Endothelial cell of umbilical vein (primary cell): ENCODE measurements around the gene VPS13A. TPM values are rescaled to one million over a fixed set of nuclear protein-coding genes. Genes with fewer than 3 reads are reported as not detected.

Experiments used
- BruUV-seq: library from RNA; stranded (reverse); fragments of 400-500 nt; replicated peaks from 2 replicates; lab custom pipeline; 2021; lab: Mats Ljungman, UMichigan
- CTCF ChIA-PET: fragments of 300-600, 350-600 bp; sonication (Branson Sonifier 250); formaldehyde crosslinking; loops from one replicate; lab custom pipeline; 2021; ENCODE audit warnings: antibody characterized with exemption, inconsistent platforms; lab: Charles Lee
- POLR2A ChIA-PET: fragments of 300-600, 350-600 bp; sonication (Branson Sonifier 250); formaldehyde crosslinking; loops from one replicate; lab custom pipeline; 2021; ENCODE audit warnings: antibody characterized with exemption, inconsistent platforms; lab: Charles Lee
- DNase-seq: peaks from one replicate; pipeline ENCODE4 v3.0.0-alpha.2; 2011; ENCODE audit warnings: low read depth, low spot score
- FAIRE-seq: peaks from 2 replicates; lab custom pipeline; 2011; peaks lifted over from hg19 to GRCh38; lab: Jason Lieb, UNC
- H2AFZ ChIP-seq: 2 replicates; pipeline ENCODE4 v1.6.0; 2012; ENCODE audit warnings: low read depth, low read length, control low read depth, inconsistent platforms
- H3K27ac ChIP-seq: 2 replicates; pipeline ENCODE4 v1.5.1; 2011; ENCODE audit warnings: low read depth, mild to moderate bottlenecking, control low read depth, low read length, moderate library complexity; ENCODE audit not compliant: insufficient read depth
- H3K27me3 ChIP-seq, 2 experiments: 2 replicates each; pipeline versions ENCODE4 v1.6.0 to v1.6.1; 2011; ENCODE audit warnings: low read length in 2 of 2, mixed read lengths in 1 of 2; ENCODE audit not compliant: control insufficient read depth in 2 of 2, insufficient read depth in 2 of 2
- H3K36me3 ChIP-seq, 2 experiments: 2 replicates in 1 of 2; 3 replicates in 1 of 2; pipeline ENCODE4 v1.5.1; 2011; ENCODE audit warnings: low read length in 2 of 2, mild to moderate bottlenecking in 1 of 2, moderate library complexity in 1 of 2; ENCODE audit not compliant: control insufficient read depth in 2 of 2, insufficient read depth in 2 of 2; ENCODE audit errors: extremely low read depth in 1 of 2
- H3K4me1 ChIP-seq: 3 replicates; pipeline ENCODE4 v1.5.1; 2011; ENCODE audit warnings: mild to moderate bottlenecking, low read length; ENCODE audit not compliant: control insufficient read depth, insufficient read depth; ENCODE audit errors: extremely low read depth
- H3K4me2 ChIP-seq: 2 replicates; pipeline ENCODE4 v1.6.1; 2011; ENCODE audit warnings: low read length, control low read depth, mixed read lengths; ENCODE audit not compliant: insufficient read depth
- H3K4me3 ChIP-seq, 3 experiments: fragments of 200-600 bp in 1 of 3; sonication (generic), shearing (Covaris generic) in 1 of 3; replicated peaks in 1 of 3; 2 replicates each; pipeline ENCODE4 v1.5.1; 2011 to 2016; ENCODE audit warnings: control low read depth in 3 of 3, low read length in 3 of 3, mild to moderate bottlenecking in 2 of 3, inconsistent platforms in 1 of 3, low read depth in 1 of 3, moderate library complexity in 1 of 3; ENCODE audit not compliant: insufficient read depth in 1 of 3
- H3K79me2 ChIP-seq: 2 replicates; pipeline ENCODE4 v1.6.0; 2012; ENCODE audit warnings: low read length, inconsistent platforms; ENCODE audit not compliant: control insufficient read depth, insufficient read depth
- H3K9ac ChIP-seq: replicated peaks from 2 replicates; pipeline ENCODE3; 2011; ENCODE audit warnings: low read length, control low read depth; ENCODE audit not compliant: insufficient read depth; ENCODE audit errors: extremely low read depth
- H3K9me1 ChIP-seq: replicated peaks from 3 replicates; pipeline ENCODE4 v1.6.0; 2011; ENCODE audit warnings: mild to moderate bottlenecking, low read length; ENCODE audit not compliant: control insufficient read depth, insufficient read depth; ENCODE audit errors: extremely low read depth
- H3K9me3 ChIP-seq: replicated peaks from 2 replicates; pipeline ENCODE4 v1.5.1; 2012; ENCODE audit warnings: low read length, inconsistent platforms; ENCODE audit not compliant: control insufficient read depth, insufficient read depth
- H4K20me1 ChIP-seq: replicated peaks from 2 replicates; pipeline ENCODE3; 2011; ENCODE audit warnings: mild to moderate bottlenecking, low read length; ENCODE audit not compliant: control insufficient read depth, insufficient read depth; ENCODE audit errors: extremely low read depth
- CTCF ChIP-seq, 2 donors: IDR thresholded peaks; 1 replicate in 1 of 2; 2 replicates in 1 of 2; pipeline ENCODE4 v1.5.1; 2011; ENCODE audit warnings: low read length in 2 of 2, mild to moderate bottlenecking in 2 of 2, moderate library complexity in 2 of 2, control low read depth in 1 of 2, inconsistent platforms in 1 of 2, low read depth in 1 of 2; ENCODE audit not compliant: insufficient read depth in 1 of 2; ENCODE audit errors: extremely low read depth in 1 of 2
- EZH2 ChIP-seq: IDR thresholded peaks from 2 replicates; pipeline ENCODE4 v1.6.1; 2012; ENCODE audit warnings: borderline replicate concordance, low read depth, mild to moderate bottlenecking, moderate library complexity, low read length, inconsistent platforms; ENCODE audit not compliant: severe bottlenecking
- FOS ChIP-seq: IDR thresholded peaks from 2 replicates; pipeline ENCODE4 v1.6.1; 2011; ENCODE audit warnings: mild to moderate bottlenecking, low read length, moderate library complexity, borderline replicate concordance; ENCODE audit not compliant: insufficient read depth
- GATA2 ChIP-seq: IDR thresholded peaks from 2 replicates; pipeline ENCODE4 v1.7.0; 2011; ENCODE audit warnings: low read depth, mild to moderate bottlenecking, moderate library complexity, mixed read lengths, low read length; ENCODE audit not compliant: insufficient read length, insufficient read depth
- JUN ChIP-seq: IDR thresholded peaks from 2 replicates; pipeline ENCODE4 v1.6.1; 2011; ENCODE audit warnings: borderline replicate concordance, low read depth; ENCODE audit not compliant: insufficient read length, insufficient read depth
- MAX ChIP-seq: IDR thresholded peaks from 2 replicates; pipeline ENCODE4 v1.6.1; 2011; ENCODE audit not compliant: insufficient read depth, insufficient read length
- MYC ChIP-seq: IDR thresholded peaks from one replicate; pipeline ENCODE4 v1.6.1; 2011; ENCODE audit warnings: mild to moderate bottlenecking, low read depth, low read length
- POLR2A ChIP-seq: IDR thresholded peaks from 2 replicates; pipeline ENCODE4 v1.6.1; 2012; ENCODE audit warnings: low read depth, mild to moderate bottlenecking, control low read depth, low read length
- POLR2AphosphoS5 ChIP-seq: IDR thresholded peaks from 2 replicates; pipeline ENCODE4 v1.6.1; 2012; ENCODE audit warnings: low read depth, mild to moderate bottlenecking, control low read depth, low read length, moderate library complexity; ENCODE audit not compliant: insufficient read depth
- dilution Hi-C: fragments of 300-500 bp; cut with MboI; formaldehyde crosslinking; loops from one replicate; pipeline ENCODE4 v1.15.0; 2019; ENCODE audit warnings: low sequenced_read_pairs; ENCODE audit not compliant: extremely low pct_ligation_motif_present
- intact Hi-C: fragments of 100-400 bp; cut with micrococcal nuclease; formaldehyde crosslinking; loops from one replicate; pipeline ENCODE4 v1.10.0; 2022
- polyA plus RNA-seq, 4 experiments: library from polyadenylated mRNA; depleted of rRNA in 3 of 4; stranded (reverse) in 3 of 4; unstranded in 1 of 4; fragments of >200 nt; gene quantifications; 2 replicates each; pipeline versions ENCODE4 v1.2.1 to v1.2.3, GENCODE V29; 2011 to 2012; ENCODE audit warnings: missing spikeins in 1 of 4
- total RNA-seq: library from RNA; stranded (reverse); gene quantifications from 2 replicates; pipeline ENCODE4 v1.2.3, GENCODE V29; 2021

The VPS13A gene
- total and polyA plus RNA-seq, 2 donors (not counting 3 experiments of a cell fraction or from before 2014, with no cell fraction given) = 4.7 to 33.3 TPM

DNA sequence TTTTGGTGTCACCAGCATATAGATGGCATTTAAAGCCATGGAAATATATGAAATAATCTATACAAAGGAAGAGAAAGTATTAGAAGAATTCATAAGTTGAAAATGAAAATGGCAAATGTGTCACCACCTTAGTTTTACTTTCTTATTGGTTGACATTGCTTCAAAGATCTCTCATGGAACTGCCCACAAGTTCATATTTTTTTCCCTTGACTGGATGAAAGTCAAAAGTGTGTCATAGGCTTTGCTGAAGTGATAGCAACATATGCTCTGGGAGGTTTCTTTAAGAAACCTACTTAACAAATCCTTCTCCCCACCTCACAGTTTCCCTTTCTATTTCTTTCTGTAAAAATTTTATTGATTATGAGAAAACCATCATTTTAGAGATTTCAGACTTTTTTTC is 127.2 kb downstream of the VPS13A start:
- dilution Hi-C loops (no loop called here), intact Hi-C loops (no loop called here)
- Histone ChIP-seq H2AFZ (no peak overlapping the region), H3K9me1 (no peaks in the 10 kb centered on the region), H3K4me1 (no peaks in the 10 kb centered on the region), H3K27me3 (no peaks in the 10 kb centered on the region), H3K9me3 (no peaks in the 10 kb centered on the region), H3K27ac (no peak overlapping the region), H3K4me3 (no peak overlapping the region), H4K20me1 (no peaks in the 10 kb centered on the region), H3K79me2 (no peaks in the 10 kb centered on the region), H3K9ac (no peak overlapping the region), H3K36me3 (no peaks in the 10 kb centered on the region), H3K4me2 (no peak overlapping the region)
- FAIRE-seq (no peak), DNase-seq (no peak)
- BruUV-seq = no TSS peak
- ChIA-PET POLR2A (no interaction called here), CTCF (no interaction called here)
- TF ChIP-seq MAX (no peak), MYC (no peak), GATA2 (no peak), EZH2 (no peak), FOS (no peak), JUN (no peak), POLR2AphosphoS5 (no peak), POLR2A (no peak), CTCF (IDR thresholded peaks at IDR 0.05; ENCODE audit: extremely low read depth in 1 of 2, insufficient read depth in 1 of 2, low read depth in 1 of 2, low read length in 2 of 2) (no peak)
